ENCODE measurements around the gene ANK3. TPM values are rescaled to one million over a fixed set of nuclear protein-coding genes. Genes with fewer than 3 reads are reported as not detected.

Gene ANK3
- total RNA-seq, 1 experiment from 2014 or later = 69.6 TPM

DNA sequence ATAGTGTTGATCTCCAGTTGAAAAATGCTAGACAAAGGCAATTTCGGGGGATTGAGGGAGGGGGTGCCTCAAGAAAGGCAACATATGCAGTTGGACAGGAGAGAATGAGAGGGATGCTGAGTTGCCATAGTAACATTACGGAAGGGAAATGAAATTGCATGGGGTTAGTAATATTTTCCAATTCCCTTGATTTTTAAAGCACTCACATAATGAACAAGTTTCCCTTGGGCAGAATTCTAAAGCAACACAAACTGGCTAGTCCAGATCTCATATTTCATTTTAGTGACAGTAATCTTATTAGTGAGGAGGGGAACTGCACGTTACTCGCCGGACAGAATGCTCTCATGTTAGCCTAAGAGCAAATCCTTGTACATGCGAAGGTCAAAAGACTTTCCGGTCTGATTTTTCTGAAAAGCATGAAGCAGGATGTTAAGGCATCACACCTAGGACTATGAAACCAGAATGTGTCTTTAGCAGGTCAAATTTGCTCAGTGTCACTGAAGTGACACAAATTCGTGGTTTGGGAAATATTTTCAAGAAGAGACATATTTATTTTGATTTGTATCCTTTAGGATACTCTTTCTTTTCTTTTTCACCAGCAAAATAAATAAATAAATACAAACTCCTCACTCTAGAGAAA lies 165.5 kb downstream of the ANK3 start:
- ChIA-PET POLR2A (no interaction called here), CTCF (no interaction called here)
- H3K9me3 Mint-ChIP-seq = peaks cover 6% of the 10 kb centered on the region; the same call in 1 of the 2 replicates
- H3K4me1 Mint-ChIP-seq = peaks cover 3% of the 10 kb centered on the region; the same call in 1 of the 2 replicates
- no peaks in the 10 kb centered on the region for H3K27me3 Mint-ChIP-seq (ENCODE audit: low read depth)
- no peak overlapping the region for H3K4me3 Mint-ChIP-seq
- no peak for ATAC-seq
- DNase-seq (ENCODE audit: low spot score) = no peak
- H3K36me3 Mint-ChIP-seq = no peaks in the 10 kb centered on the region
- TF ChIP-seq PRRX2 (CRISPR knock-in tag; IDR thresholded peaks at IDR 0.05) (no peak), ATF1 (CRISPR knock-in tag; IDR thresholded peaks at IDR 0.05) (no peak)
- no peak overlapping the region for H3K27ac Mint-ChIP-seq

- Mint-ChIP-seq H3K36me3 (no peaks in the 10 kb centered on the region), H3K4me3 (no peak overlapping the region), H3K4me1 (peaks cover 3% of the 10 kb centered on the region; the same call in 1 of the 2 replicates), H3K27ac (no peak overlapping the region), H3K27me3 (ENCODE audit: low read depth) (no peaks in the 10 kb centered on the region), H3K9me3 (peaks cover 6% of the 10 kb centered on the region; the same call in 1 of the 2 replicates)
- peak; percentile 34; the same call in 1 of the 2 replicates for ATAC-seq
- DNase-seq (ENCODE audit: low spot score) = no peak
- TF ChIP-seq ZBTB21 (CRISPR knock-in tag; IDR thresholded peaks at IDR 0.05; ENCODE audit: borderline replicate concordance) (no peak), ZNF232 (CRISPR knock-in tag; IDR thresholded peaks at IDR 0.05) (no peak), PREB (CRISPR knock-in tag; IDR thresholded peaks at IDR 0.05; ENCODE audit: borderline replicate concordance) (no peak), RELA (CRISPR knock-in tag; IDR thresholded peaks at IDR 0.05; ENCODE audit: borderline replicate concordance) (no peak), ELF4 (CRISPR knock-in tag; IDR thresholded peaks at IDR 0.05; ENCODE audit: low read depth) (no peak), ZNF532 (CRISPR knock-in tag; IDR thresholded peaks at IDR 0.05; ENCODE audit: borderline replicate concordance) (no peak), SOX15 (CRISPR knock-in tag; IDR thresholded peaks at IDR 0.05) (no peak), ZNF219 (CRISPR knock-in tag; IDR thresholded peaks at IDR 0.05; ENCODE audit: borderline replicate concordance) (no peak), CREM (CRISPR knock-in tag; IDR thresholded peaks at IDR 0.05) (no peak), STAT6 (CRISPR knock-in tag; conservative IDR thresholded peaks at IDR 0.05; ENCODE audit: low read depth) (no peak), FOXJ3 (CRISPR knock-in tag; IDR thresholded peaks at IDR 0.05; ENCODE audit: borderline replicate concordance) (no peak), SMAD4 (CRISPR knock-in tag; IDR thresholded peaks at IDR 0.05) (no peak), NFATC4 (CRISPR knock-in tag; IDR thresholded peaks at IDR 0.05) (no peak), ZNF138 (CRISPR knock-in tag; conservative IDR thresholded peaks at IDR 0.05) (no peak), ZNF263 (CRISPR knock-in tag; IDR thresholded peaks at IDR 0.05; ENCODE audit: low read depth) (no peak)
- TF ChIP-seq, protein P1, sequence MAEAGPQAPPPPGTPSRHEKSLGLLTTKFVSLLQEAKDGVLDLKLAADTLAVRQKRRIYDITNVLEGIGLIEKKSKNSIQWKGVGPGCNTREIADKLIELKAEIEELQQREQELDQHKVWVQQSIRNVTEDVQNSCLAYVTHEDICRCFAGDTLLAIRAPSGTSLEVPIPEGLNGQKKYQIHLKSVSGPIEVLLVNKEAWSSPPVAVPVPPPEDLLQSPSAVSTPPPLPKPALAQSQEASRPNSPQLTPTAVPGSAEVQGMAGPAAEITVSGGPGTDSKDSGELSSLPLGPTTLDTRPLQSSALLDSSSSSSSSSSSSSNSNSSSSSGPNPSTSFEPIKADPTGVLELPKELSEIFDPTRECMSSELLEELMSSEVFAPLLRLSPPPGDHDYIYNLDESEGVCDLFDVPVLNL (CRISPR knock-in tag; IDR thresholded peaks at IDR 0.05; ENCODE audit: borderline replicate concordance, low read depth) = no peak
- TF ChIP-seq, protein P2, sequence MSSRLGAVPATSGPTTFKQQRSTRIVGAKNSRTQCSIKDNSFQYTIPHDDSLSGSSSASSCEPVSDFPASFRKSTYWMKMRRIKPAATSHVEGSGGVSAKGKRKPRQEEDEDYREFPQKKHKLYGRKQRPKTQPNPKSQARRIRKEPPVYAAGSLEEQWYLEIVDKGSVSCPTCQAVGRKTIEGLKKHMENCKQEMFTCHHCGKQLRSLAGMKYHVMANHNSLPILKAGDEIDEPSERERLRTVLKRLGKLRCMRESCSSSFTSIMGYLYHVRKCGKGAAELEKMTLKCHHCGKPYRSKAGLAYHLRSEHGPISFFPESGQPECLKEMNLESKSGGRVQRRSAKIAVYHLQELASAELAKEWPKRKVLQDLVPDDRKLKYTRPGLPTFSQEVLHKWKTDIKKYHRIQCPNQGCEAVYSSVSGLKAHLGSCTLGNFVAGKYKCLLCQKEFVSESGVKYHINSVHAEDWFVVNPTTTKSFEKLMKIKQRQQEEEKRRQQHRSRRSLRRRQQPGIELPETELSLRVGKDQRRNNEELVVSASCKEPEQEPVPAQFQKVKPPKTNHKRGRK (CRISPR knock-in tag; IDR thresholded peaks at IDR 0.05; ENCODE audit: borderline replicate concordance) = no peak
- CTCF ChIA-PET = interaction anchor here (1.1 kb wide), 1 partner anchor 13 kb away, joined by 3 read pairs; no protein-coding TSS in a partner anchor
- POLR2A ChIA-PET = no interaction called here
These were observed 167.6 kb downstream of the ANK3 start for GRCh38 chr10:60222047-60222446.

Data from WTC11 (cell line).